Measurements from ENCODE around the gene MOB1B.

The MOB1B gene

DNA sequence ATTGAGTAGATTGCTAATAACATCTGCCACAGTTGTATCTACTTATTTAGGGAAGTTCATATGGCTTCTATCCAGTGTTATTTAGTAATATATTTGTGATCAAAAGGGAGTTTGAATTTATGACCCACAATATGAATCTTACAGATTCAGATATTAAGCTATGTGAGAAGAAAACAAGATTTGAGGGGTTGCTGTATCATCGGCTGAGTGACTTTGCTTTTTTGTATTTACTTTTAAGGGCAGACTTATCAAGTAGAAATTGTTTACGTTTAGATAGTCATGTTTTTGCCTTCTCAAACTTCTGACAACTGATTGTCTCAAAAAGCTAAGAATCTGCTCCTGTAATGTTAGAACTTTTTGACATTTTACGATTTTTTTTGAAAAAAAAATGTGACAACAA, 74.1 kb downstream of the MOB1B start:
- DNase-seq (ENCODE audit: low spot score), result no peak
- Histone ChIP-seq H3K23ac (ENCODE audit: low read depth, low read length, poor library complexity) (no peak overlapping the region), H2BK5ac (ENCODE audit: low read length) (no peak overlapping the region), H4K8ac (ENCODE audit: low read depth, low read length) (no peak overlapping the region), H3K4me2 (ENCODE audit: insufficient read depth, low read length, poor library complexity, severe bottlenecking) (no peak overlapping the region), H2AK5ac (ENCODE audit: low read depth, low read length) (no peak overlapping the region), H4K91ac (ENCODE audit: low read depth, low read length, poor library complexity) (no peak overlapping the region), H3K79me1 (ENCODE audit: low read depth, low read length) (no peaks in the 10 kb centered on the region), H3K14ac (ENCODE audit: low read length) (no peak overlapping the region), H2BK15ac (ENCODE audit: low read length) (no peak overlapping the region), H3K9me3 (replicated peaks in 1 of 2; ENCODE audit: control insufficient read depth in 2 of 2, insufficient read depth in 1 of 2, low read depth in 1 of 2, low read length in 2 of 2) (peaks cover 0 to 3% of the 10 kb centered on the region in 2 donors), H3K4me3 (ENCODE audit: low read length in 2 of 2) (no peak overlapping the region), H3K27me3 (ENCODE audit: control insufficient read depth in 3 of 3, insufficient read depth in 3 of 3, low read depth in 1 of 3, low read length in 3 of 3) (no peaks in the 10 kb centered on the region), H2AFZ (ENCODE audit: low read length) (no peak overlapping the region), H3K18ac (ENCODE audit: low read length) (no peak overlapping the region), H2BK12ac (ENCODE audit: low read length) (no peak overlapping the region), H3K4ac (ENCODE audit: low read length) (no peak overlapping the region), H3K4me1 (ENCODE audit: control insufficient read depth in 2 of 2, insufficient read depth in 1 of 2, low read depth in 1 of 2, low read length in 2 of 2) (no peaks in the 10 kb centered on the region), H3K9ac (ENCODE audit: low read depth, low read length, poor library complexity) (no peak overlapping the region), H3K36me3 (replicated peaks in 1 of 2; ENCODE audit: control insufficient read depth in 2 of 2, insufficient read depth in 2 of 2, low read length in 2 of 2) (peaks cover 6 to 97% of the 10 kb centered on the region in 2 donors), H3K27ac (replicated peaks; ENCODE audit: low read length) (no peak overlapping the region), H2BK120ac (ENCODE audit: low read depth, low read length) (no peak overlapping the region)
- WGBS, 2 donors (ENCODE audit: extremely low coverage in 2 of 2, insufficient read length in 2 of 2, insufficient replicate concordance in 1 of 2), result no CpG with 5 or more reads among the region's 3 CpGs

DNA sequence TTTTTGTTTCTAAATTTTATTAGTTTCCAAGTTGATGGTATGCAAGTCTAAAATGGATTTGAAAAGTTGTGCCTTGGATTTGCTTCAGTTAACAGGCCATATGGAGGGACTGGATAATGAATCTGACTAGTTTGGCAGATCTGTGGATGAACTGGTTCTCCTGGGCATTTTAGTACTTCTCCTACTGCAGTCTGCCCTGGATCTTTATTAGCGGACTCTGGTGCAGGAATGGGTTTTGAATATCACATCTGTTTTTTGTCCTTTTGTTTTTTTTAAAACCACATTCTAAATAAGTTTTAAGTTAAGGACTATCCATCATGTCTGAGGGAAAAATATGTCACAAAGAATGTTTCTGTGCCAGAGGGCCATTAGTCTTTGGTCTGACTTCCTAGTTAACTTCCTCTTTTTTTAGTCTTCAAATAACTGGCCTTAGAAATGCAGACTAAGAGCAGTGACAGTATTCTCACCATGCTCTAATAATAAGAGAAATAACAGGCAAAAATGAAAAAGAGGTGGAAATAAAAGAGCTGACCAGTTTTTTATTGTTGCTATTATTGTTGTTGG, 77.4 kb downstream of the MOB1B start:
- no peak overlapping the region for H4K91ac ChIP-seq (ENCODE audit: low read depth, low read length, poor library complexity)
- no peak overlapping the region for H3K23ac ChIP-seq (ENCODE audit: low read depth, low read length, poor library complexity)
- no peak overlapping the region for H3K4me3 ChIP-seq (ENCODE audit: low read length in 2 of 2)
- no peaks in the 10 kb centered on the region for H3K79me1 ChIP-seq (ENCODE audit: low read depth, low read length)
- H2AK5ac ChIP-seq (ENCODE audit: low read depth, low read length), result no peak overlapping the region
- H2BK15ac ChIP-seq (ENCODE audit: low read length), result no peak overlapping the region
- no peaks in the 10 kb centered on the region for H3K9me3 ChIP-seq (replicated peaks in 1 of 2; ENCODE audit: control insufficient read depth in 2 of 2, insufficient read depth in 1 of 2, low read depth in 1 of 2, low read length in 2 of 2)
- H2BK12ac ChIP-seq (ENCODE audit: low read length), result no peak overlapping the region
- H3K14ac ChIP-seq (ENCODE audit: low read length), result no peak overlapping the region
- peaks cover 6 to 86% of the 10 kb centered on the region in 2 donors for H3K36me3 ChIP-seq (replicated peaks in 1 of 2; ENCODE audit: control insufficient read depth in 2 of 2, insufficient read depth in 2 of 2, low read length in 2 of 2)
- WGBS, 2 donors (ENCODE audit: extremely low coverage in 2 of 2, insufficient read length in 2 of 2, insufficient replicate concordance in 1 of 2), result no CpG with 5 or more reads among the region's 1 CpG
- DNase-seq (ENCODE audit: low spot score), result no peak
- H3K27me3 ChIP-seq (ENCODE audit: control insufficient read depth in 3 of 3, insufficient read depth in 3 of 3, low read depth in 1 of 3, low read length in 3 of 3), result no peaks in the 10 kb centered on the region
- H3K18ac ChIP-seq (ENCODE audit: low read length), result no peak overlapping the region
- no peak overlapping the region for H3K27ac ChIP-seq (replicated peaks; ENCODE audit: low read length)
- no peak overlapping the region for H3K9ac ChIP-seq (ENCODE audit: low read depth, low read length, poor library complexity)
- no peak overlapping the region for H3K4ac ChIP-seq (ENCODE audit: low read length)
- H3K4me1 ChIP-seq (ENCODE audit: control insufficient read depth in 2 of 2, insufficient read depth in 1 of 2, low read depth in 1 of 2, low read length in 2 of 2), result no peaks in the 10 kb centered on the region
- H2BK5ac ChIP-seq (ENCODE audit: low read length), result no peak overlapping the region
- H3K4me2 ChIP-seq (ENCODE audit: insufficient read depth, low read length, poor library complexity, severe bottlenecking), result no peak overlapping the region
- H2AFZ ChIP-seq (ENCODE audit: low read length), result no peak overlapping the region
- H4K8ac ChIP-seq (ENCODE audit: low read depth, low read length), result no peak overlapping the region
- H2BK120ac ChIP-seq (ENCODE audit: low read depth, low read length), result no peak overlapping the region

DNA sequence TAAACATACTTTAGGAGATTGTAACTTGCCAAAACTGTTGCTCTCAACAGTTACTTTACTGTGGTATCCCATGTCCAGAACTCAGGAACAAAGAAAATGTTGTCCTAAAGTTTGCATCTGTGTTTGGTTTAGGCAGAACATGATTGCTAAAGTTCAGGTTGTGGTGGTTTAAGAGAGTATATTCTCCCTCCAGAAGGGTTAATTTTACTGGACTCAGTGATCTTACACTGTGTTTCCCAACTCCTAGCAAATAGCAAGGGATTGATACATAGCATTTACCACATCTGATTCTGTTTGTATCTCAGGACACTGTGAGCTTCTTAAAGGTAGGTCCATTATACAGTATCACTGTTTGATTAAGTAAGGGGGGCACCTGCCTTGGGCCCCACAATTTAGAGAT, 78.0 kb downstream of the MOB1B start:
- DNase-seq (ENCODE audit: low spot score), result no peak
- Histone ChIP-seq H3K4ac (ENCODE audit: low read length) (no peak overlapping the region), H3K9me3 (replicated peaks in 1 of 2; ENCODE audit: control insufficient read depth in 2 of 2, insufficient read depth in 1 of 2, low read depth in 1 of 2, low read length in 2 of 2) (no peaks in the 10 kb centered on the region), H3K9ac (ENCODE audit: low read depth, low read length, poor library complexity) (no peak overlapping the region), H3K27ac (replicated peaks; ENCODE audit: low read length) (no peak overlapping the region), H3K27me3 (ENCODE audit: control insufficient read depth in 3 of 3, insufficient read depth in 3 of 3, low read depth in 1 of 3, low read length in 3 of 3) (no peaks in the 10 kb centered on the region), H2AFZ (ENCODE audit: low read length) (no peak overlapping the region), H4K91ac (ENCODE audit: low read depth, low read length, poor library complexity) (no peak overlapping the region), H3K79me1 (ENCODE audit: low read depth, low read length) (no peaks in the 10 kb centered on the region), H2BK12ac (ENCODE audit: low read length) (no peak overlapping the region), H3K4me1 (ENCODE audit: control insufficient read depth in 2 of 2, insufficient read depth in 1 of 2, low read depth in 1 of 2, low read length in 2 of 2) (no peaks in the 10 kb centered on the region), H3K18ac (ENCODE audit: low read length) (no peak overlapping the region), H4K8ac (ENCODE audit: low read depth, low read length) (no peak overlapping the region), H3K36me3 (replicated peaks in 1 of 2; ENCODE audit: control insufficient read depth in 2 of 2, insufficient read depth in 2 of 2, low read length in 2 of 2) (peaks cover 6 to 85% of the 10 kb centered on the region in 2 donors), H2BK15ac (ENCODE audit: low read length) (no peak overlapping the region), H3K23ac (ENCODE audit: low read depth, low read length, poor library complexity) (no peak overlapping the region), H2BK5ac (ENCODE audit: low read length) (no peak overlapping the region), H3K4me3 (ENCODE audit: low read length in 2 of 2) (no peak overlapping the region), H3K4me2 (ENCODE audit: insufficient read depth, low read length, poor library complexity, severe bottlenecking) (no peak overlapping the region), H2BK120ac (ENCODE audit: low read depth, low read length) (no peak overlapping the region), H3K14ac (ENCODE audit: low read length) (no peak overlapping the region), H2AK5ac (ENCODE audit: low read depth, low read length) (no peak overlapping the region)

DNA sequence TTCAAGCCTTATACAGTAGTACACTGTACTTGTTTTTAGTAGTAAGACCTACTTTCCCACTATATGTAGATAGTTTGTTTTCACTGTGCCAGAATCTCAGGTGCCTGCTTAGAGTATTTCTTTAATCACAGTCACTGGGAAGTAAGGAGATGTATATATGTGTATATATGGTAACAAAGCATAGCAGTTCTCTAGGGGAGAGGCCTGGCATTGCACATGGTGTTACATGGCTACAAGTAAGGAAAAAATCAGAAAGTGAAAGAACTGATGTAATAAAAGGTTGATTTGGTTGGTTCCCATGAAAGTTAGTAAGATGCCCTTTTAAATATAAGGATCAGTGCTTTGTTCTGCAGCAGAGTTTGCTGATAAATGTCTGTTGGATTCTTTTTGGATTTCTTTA, 81.9 kb downstream of the MOB1B start:
- Histone ChIP-seq H3K9me3 (replicated peaks in 1 of 2; ENCODE audit: control insufficient read depth in 2 of 2, insufficient read depth in 1 of 2, low read depth in 1 of 2, low read length in 2 of 2) (no peaks in the 10 kb centered on the region), H3K4me3 (ENCODE audit: low read length in 2 of 2) (no peak overlapping the region), H2AK5ac (ENCODE audit: low read depth, low read length) (no peak overlapping the region), H3K79me1 (ENCODE audit: low read depth, low read length) (no peaks in the 10 kb centered on the region), H2BK5ac (ENCODE audit: low read length) (no peak overlapping the region), H2BK120ac (ENCODE audit: low read depth, low read length) (no peak overlapping the region), H3K27ac (replicated peaks; ENCODE audit: low read length) (no peak overlapping the region), H4K8ac (ENCODE audit: low read depth, low read length) (no peak overlapping the region), H3K14ac (ENCODE audit: low read length) (no peak overlapping the region), H3K4me2 (ENCODE audit: insufficient read depth, low read length, poor library complexity, severe bottlenecking) (no peak overlapping the region), H3K18ac (ENCODE audit: low read length) (no peak overlapping the region), H3K4ac (ENCODE audit: low read length) (no peak overlapping the region), H3K36me3 (replicated peaks in 1 of 2; ENCODE audit: control insufficient read depth in 2 of 2, insufficient read depth in 2 of 2, low read length in 2 of 2) (peaks cover 4 to 67% of the 10 kb centered on the region in 2 donors), H2BK15ac (ENCODE audit: low read length) (no peak overlapping the region), H3K9ac (ENCODE audit: low read depth, low read length, poor library complexity) (no peak overlapping the region), H3K4me1 (ENCODE audit: control insufficient read depth in 2 of 2, insufficient read depth in 1 of 2, low read depth in 1 of 2, low read length in 2 of 2) (no peaks in the 10 kb centered on the region), H2AFZ (ENCODE audit: low read length) (no peak overlapping the region), H3K27me3 (ENCODE audit: control insufficient read depth in 3 of 3, insufficient read depth in 3 of 3, low read depth in 1 of 3, low read length in 3 of 3) (no peaks in the 10 kb centered on the region), H3K23ac (ENCODE audit: low read depth, low read length, poor library complexity) (no peak overlapping the region), H2BK12ac (ENCODE audit: low read length) (no peak overlapping the region), H4K91ac (ENCODE audit: low read depth, low read length, poor library complexity) (no peak overlapping the region)
- no peak for DNase-seq (ENCODE audit: low spot score)
